H1 (cell line): Measurements from ENCODE around the gene TM2D1. TPM values are rescaled to one million over a fixed set of nuclear protein-coding genes. Genes with fewer than 3 reads are reported as not detected.

Experiments used
- CTCF ChIA-PET: fragments of 300-600 bp; sonication (Branson Sonifier 250); formaldehyde crosslinking; loops from one replicate; lab custom pipeline; 2021; ENCODE audit not compliant: partially characterized antibody; lab: Charles Lee
- POLR2A ChIA-PET: fragments of 300-600 bp; sonication (Branson Sonifier 250); formaldehyde crosslinking; loops from one replicate; lab custom pipeline; 2021; ENCODE audit warnings: inconsistent platforms; ENCODE audit not compliant: partially characterized antibody; lab: Charles Lee
- DNase-seq, 2 experiments: peaks; one replicate each; pipeline versions ENCODE4 v3.0.0 to v3.0.0-alpha.2; 2010 to 2022; ENCODE audit warnings: low spot score in 2 of 2, low read depth in 1 of 2, mixed read lengths in 1 of 2
- FAIRE-seq: peaks from 2 replicates; lab custom pipeline; 2011; peaks lifted over from hg19 to GRCh38; lab: Jason Lieb, UNC
- H2AFZ ChIP-seq: 2 replicates; pipeline ENCODE4 v1.8.1; 2012; ENCODE audit warnings: low read length, inconsistent platforms
- H2AK5ac ChIP-seq: 2 replicates; pipeline ENCODE4 v1.6.1; 2013; ENCODE audit warnings: low read depth, low read length
- H2BK120ac ChIP-seq: replicated peaks from 2 replicates; pipeline ENCODE3; 2013; ENCODE audit warnings: low read depth, low read length, inconsistent platforms
- H2BK12ac ChIP-seq: 2 replicates; pipeline ENCODE4 v1.6.1; 2013; ENCODE audit warnings: low read depth, low read length
- H2BK15ac ChIP-seq: 2 replicates; pipeline ENCODE4 v1.6.1; 2013; ENCODE audit warnings: low read length
- H2BK20ac ChIP-seq: 2 replicates; pipeline ENCODE4 v1.6.1; 2013; ENCODE audit warnings: low read length
- H2BK5ac ChIP-seq: 2 replicates; pipeline ENCODE4 v1.6.1; 2013; ENCODE audit warnings: low read depth, low read length
- H3K14ac ChIP-seq: 2 replicates; pipeline ENCODE4 v1.6.1; 2013; ENCODE audit warnings: inconsistent platforms; ENCODE audit not compliant: insufficient read length
- H3K18ac ChIP-seq: 2 replicates; pipeline ENCODE4 v1.6.1; 2013; ENCODE audit warnings: low read length; ENCODE audit errors: extremely low read depth
- H3K23ac ChIP-seq: 2 replicates; pipeline ENCODE4 v1.6.1; 2013; ENCODE audit warnings: inconsistent platforms; ENCODE audit not compliant: insufficient read length
- H3K23me2 ChIP-seq: 2 replicates; pipeline ENCODE4 v1.6.1; 2013; ENCODE audit warnings: low read depth, low read length
- H3K27ac ChIP-seq: 2 replicates; pipeline ENCODE4 v1.6.1; 2011; ENCODE audit warnings: low read depth, low read length, inconsistent platforms
- H3K27me3 ChIP-seq, 4 experiments: replicated peaks in 1 of 4; 1 replicate in 1 of 4; 2 replicates in 3 of 4; pipeline versions ENCODE4 v1.6.1 to v1.8.1; 2011 to 2013; ENCODE audit warnings: low read length in 3 of 4, mild to moderate bottlenecking in 3 of 4, inconsistent platforms in 2 of 4, mixed read lengths in 2 of 4, moderate library complexity in 1 of 4; ENCODE audit not compliant: control insufficient read depth in 3 of 4, insufficient read depth in 3 of 4; ENCODE audit errors: extremely low read depth in 1 of 4
- H3K36me3 ChIP-seq, 4 experiments: 2 replicates each; pipeline versions ENCODE4 v1.6.1 to v1.8.1; 2011 to 2013; ENCODE audit warnings: mild to moderate bottlenecking in 4 of 4, low read length in 3 of 4, moderate library complexity in 2 of 4, control low read depth in 1 of 4, inconsistent platforms in 1 of 4; ENCODE audit not compliant: insufficient read depth in 4 of 4, control insufficient read depth in 2 of 4
- H3K4ac ChIP-seq: replicated peaks from 2 replicates; pipeline ENCODE3; 2013; ENCODE audit warnings: low read length, low read depth, mixed read lengths, inconsistent platforms; ENCODE audit not compliant: insufficient read length
- H3K4me1 ChIP-seq, 4 experiments: replicated peaks in 1 of 4; 1 replicate in 1 of 4; 2 replicates in 3 of 4; pipeline versions ENCODE4 v1.6.1 to v1.8.1; 2011 to 2013; ENCODE audit warnings: low read length in 3 of 4, inconsistent platforms in 2 of 4, mixed read lengths in 1 of 4; ENCODE audit not compliant: insufficient read depth in 4 of 4, control insufficient read depth in 3 of 4
- H3K4me2 ChIP-seq, 2 experiments: 2 replicates each; pipeline versions ENCODE4 v1.6.1 to v1.8.1; 2011 to 2013; ENCODE audit warnings: low read depth in 2 of 2, low read length in 2 of 2, control low read depth in 1 of 2, inconsistent platforms in 1 of 2, mild to moderate bottlenecking in 1 of 2; ENCODE audit not compliant: insufficient read depth in 1 of 2
- H3K4me3 ChIP-seq, 4 experiments: fragments of 200-600, 300-600 bp in 1 of 4; sonication (generic), shearing (Covaris generic), sonication (Bioruptor Twin) in 1 of 4; 2 replicates each; pipeline versions ENCODE4 v1.5.1 to v1.8.1; 2011 to 2016; ENCODE audit warnings: low read length in 4 of 4, low read depth in 3 of 4, control low read depth in 2 of 4, inconsistent platforms in 2 of 4, mild to moderate bottlenecking in 2 of 4, mixed read lengths in 1 of 4, moderate library complexity in 1 of 4; ENCODE audit not compliant: insufficient read depth in 2 of 4; ENCODE audit errors: extremely low read depth in 1 of 4
- H3K56ac ChIP-seq: replicated peaks from 2 replicates; pipeline ENCODE3; 2013; ENCODE audit warnings: low read depth, mild to moderate bottlenecking, mixed read lengths, low read length, inconsistent platforms; ENCODE audit not compliant: insufficient read length
- H3K79me1 ChIP-seq: 2 replicates; pipeline ENCODE4 v1.6.1; 2013; ENCODE audit warnings: low read depth, low read length, control low read depth
- H3K79me2 ChIP-seq, 2 experiments: 2 replicates each; pipeline versions ENCODE4 v1.6.1 to v1.8.1; 2012 to 2013; ENCODE audit warnings: low read length in 2 of 2, mild to moderate bottlenecking in 2 of 2, inconsistent platforms in 1 of 2; ENCODE audit not compliant: insufficient read depth in 2 of 2, control insufficient read depth in 1 of 2
- H3K9ac ChIP-seq, 4 experiments: replicated peaks in 1 of 4; 1 replicate in 1 of 4; 2 replicates in 3 of 4; pipeline versions ENCODE4 v1.6.1 to v1.8.1; 2011 to 2013; ENCODE audit warnings: low read depth in 3 of 4, low read length in 3 of 4, control low read depth in 2 of 4, mild to moderate bottlenecking in 2 of 4, moderate library complexity in 2 of 4, inconsistent platforms in 1 of 4; ENCODE audit errors: extremely low read depth in 1 of 4
- H3K9me3 ChIP-seq, 2 experiments: 2 replicates each; pipeline versions ENCODE4 v1.6.1 to v1.8.1; 2012 to 2013; ENCODE audit warnings: mild to moderate bottlenecking in 2 of 2, moderate library complexity in 2 of 2, control low read depth in 1 of 2, inconsistent platforms in 1 of 2, low read depth in 1 of 2, low read length in 1 of 2, mixed read lengths in 1 of 2; ENCODE audit not compliant: insufficient read depth in 2 of 2
- H4K20me1 ChIP-seq, 2 experiments: replicated peaks in 1 of 2; 2 replicates each; pipeline versions ENCODE3 to v1.8.1; 2011 to 2013; ENCODE audit warnings: inconsistent platforms in 2 of 2, low read length in 2 of 2, mild to moderate bottlenecking in 1 of 2; ENCODE audit not compliant: insufficient read depth in 2 of 2, control insufficient read depth in 1 of 2
- H4K5ac ChIP-seq: 2 replicates; pipeline ENCODE4 v1.6.1; 2013; ENCODE audit warnings: low read length, low read depth, mixed read lengths, inconsistent platforms; ENCODE audit not compliant: insufficient read length
- H4K8ac ChIP-seq: 2 replicates; pipeline ENCODE4 v1.8.0; 2013; ENCODE audit warnings: mild to moderate bottlenecking, moderate library complexity, low read length, inconsistent platforms; ENCODE audit not compliant: insufficient read depth; ENCODE audit errors: extremely low read depth
- H4K91ac ChIP-seq: replicated peaks from 2 replicates; pipeline ENCODE3; 2013; ENCODE audit warnings: low read length, mixed read lengths, inconsistent platforms; ENCODE audit not compliant: insufficient read length
- ASH2L ChIP-seq: fragments of 200-600, 300-600 bp; sonication (generic); IDR thresholded peaks from one replicate; pipeline ENCODE4 v1.7.1; 2017; ENCODE audit warnings: low read length
- ATF3 ChIP-seq: IDR thresholded peaks from 2 replicates; pipeline ENCODE4 v1.6.1; 2011; ENCODE audit warnings: low read depth, mild to moderate bottlenecking, low read length; ENCODE audit not compliant: insufficient read depth
- KDM5A ChIP-seq: fragments of 200-600 bp; IDR thresholded peaks from 2 replicates; pipeline ENCODE4 v1.7.1; 2012; ENCODE audit warnings: mild to moderate bottlenecking, low read length, inconsistent platforms, mixed read lengths
- MAX ChIP-seq: IDR thresholded peaks from 2 replicates; pipeline ENCODE4 v1.6.1; 2012; ENCODE audit warnings: inconsistent platforms
- NRF1 ChIP-seq: IDR thresholded peaks from 2 replicates; pipeline ENCODE4 v1.6.1; 2011; ENCODE audit warnings: mild to moderate bottlenecking, low read depth, low read length, improper control_type of control experiment
- POLR2A ChIP-seq, 2 experiments: IDR thresholded peaks; 1 replicate in 1 of 2; 2 replicates in 1 of 2; pipeline ENCODE4 v1.6.1; 2011; ENCODE audit warnings: low read depth in 2 of 2, low read length in 2 of 2, mild to moderate bottlenecking in 2 of 2; ENCODE audit errors: control extremely low read depth in 1 of 2
- SIN3A ChIP-seq, 2 experiments: IDR thresholded peaks in 1 of 2; conservative IDR thresholded peaks in 1 of 2; 2 replicates each; pipeline ENCODE4 v1.6.1; 2011 to 2012; ENCODE audit warnings: low read length in 2 of 2, improper control_type of control experiment in 1 of 2, low read depth in 1 of 2, mild to moderate bottlenecking in 1 of 2
- SRF ChIP-seq: IDR thresholded peaks from 2 replicates; pipeline ENCODE4 v1.6.1; 2011; ENCODE audit warnings: mild to moderate bottlenecking, low read depth, low read length, moderate library complexity
- TBP ChIP-seq: IDR thresholded peaks from 2 replicates; pipeline ENCODE4 v1.6.1; 2011; ENCODE audit warnings: low read depth, low read length, improper control_type of control experiment
- YY1 ChIP-seq: IDR thresholded peaks from 2 replicates; pipeline ENCODE4 v1.6.1; 2011; ENCODE audit warnings: low read depth, mild to moderate bottlenecking, low read length
- WGBS, 2 experiments: shearing (Covaris generic) in 1 of 2; methylation state at CpG; one replicate each; pipeline versions ENCODE4 v1.1.6 to v1.1.7; 2013 to 2015; ENCODE audit warnings: low lambda C conversion rate in 2 of 2, mixed read lengths in 2 of 2, inconsistent platforms in 1 of 2, low coverage in 1 of 2, missing lambda C conversion rate in 1 of 2; ENCODE audit not compliant: insufficient replicate concordance in 2 of 2, insufficient coverage in 1 of 2, insufficient read length in 1 of 2; ENCODE audit errors: extremely low coverage in 1 of 2, missing lambda C conversion rate in 1 of 2; 5-methylcytosine and 5-hydroxymethylcytosine counted together
- polyA plus RNA-seq, 7 experiments: library from polyadenylated mRNA; depleted of rRNA in 3 of 7; stranded (reverse) in 5 of 7; unstranded in 2 of 7; fragments of >200 nt in 5 of 7; fragments of 200-250 nt in 2 of 7; gene quantifications; 1 replicate in 5 of 7; 2 replicates in 1 of 7; 4 replicates in 1 of 7; pipeline versions ENCODE4 v1.2.1 to v1.2.3, GENCODE V29; 2011 to 2013; ENCODE audit warnings: missing spikeins in 2 of 7, mixed read lengths in 2 of 7
- total RNA-seq: library from RNA; stranded (reverse); fragmentation: NEBNext Ultra II Directional; extraction: Animal tissue kit (Norgen Biotek cat#: 25700); gene quantifications from 2 replicates; pipeline ENCODE4 v1.2.1, GENCODE V29; 2021

Gene TM2D1
- total and polyA plus RNA-seq, 2 of the 8 experiments (the other 6 are each of a cell fraction or from before 2014, with no cell fraction given) = 17.7 to 20.5 TPM

- peaks cover 3% of the 10 kb centered on the region; the same call in 1 of the 2 replicates for H3K23me2 ChIP-seq
- peak within 1 kb of the TSS; percentile 73; the same call in 1 of the 2 replicates for H3K27ac ChIP-seq
- H3K79me1 ChIP-seq = peaks cover 3% of the 10 kb centered on the region; the same call in 1 of the 2 replicates
- CTCF ChIA-PET = no interaction called here
- H2BK15ac ChIP-seq = no peak within 1 kb of the TSS; the same call in 1 of the 2 replicates
- DNase-seq = peak; percentile 51 to 89
- peaks cover 0 to 5% (median 1%) of the 10 kb centered on the region in 4 experiments; a peak in 4 of 7 replicates for H3K4me1 ChIP-seq
- no peak within 1 kb of the TSS for H3K14ac ChIP-seq
- FAIRE-seq = no peak
- H3K79me2 ChIP-seq = peaks cover 14 to 37% of the 10 kb centered on the region in 2 experiments
- no peaks in the 10 kb centered on the region for H3K27me3 ChIP-seq
- no peak within 1 kb of the TSS for H2BK120ac ChIP-seq
- H2AK5ac ChIP-seq = no peak within 1 kb of the TSS
- WGBS, 2 experiments = 10% methylated on average over 19 of the region's 54 CpGs; no CpG with 5 or more reads in 1 of the 2 experiments
- H2BK5ac ChIP-seq = peak within 1 kb of the TSS; percentile 80; the same call in 1 of the 2 replicates
- H2AFZ ChIP-seq = peak within 1 kb of the TSS; percentile 85; the same call in 1 of the 2 replicates
- H3K23ac ChIP-seq = no peak within 1 kb of the TSS
- H2BK12ac ChIP-seq = no peak within 1 kb of the TSS; the same call in 1 of the 2 replicates
- peak within 1 kb of the TSS; percentile 73 to 90 (median 86) for H3K4me3 ChIP-seq
- peak within 1 kb of the TSS; percentile 55 for H4K5ac ChIP-seq
- H3K18ac ChIP-seq = peak within 1 kb of the TSS; percentile 87
- no peak within 1 kb of the TSS for H2BK20ac ChIP-seq
- H4K20me1 ChIP-seq = no peaks in the 10 kb centered on the region
- peak within 1 kb of the TSS; percentile 75 to 89 (median 84) for H3K9ac ChIP-seq
- H3K36me3 ChIP-seq = no peaks in the 10 kb centered on the region
- H4K91ac ChIP-seq = no peak within 1 kb of the TSS
- H3K9me3 ChIP-seq = no peaks in the 10 kb centered on the region
- POLR2A ChIA-PET = interaction anchor here (0.8 to 1.8 kb wide), 2 partner anchors 16 to 21 kb away, joined by 3 to 6 read pairs; partner anchors contain the start of gene TM2D1
- peak within 1 kb of the TSS; percentile 72 to 78 for H3K4me2 ChIP-seq
- no peak within 1 kb of the TSS for H3K56ac ChIP-seq
- peak within 1 kb of the TSS; percentile 81; the same call in 1 of the 2 replicates for H4K8ac ChIP-seq
- H3K4ac ChIP-seq = no peak within 1 kb of the TSS
- TF ChIP-seq ASH2L (peak; percentile 81), YY1 (0 out of 2 replicates have a peak, but pooled peaks have one; percentile 13), TBP (no peak; the same call in 1 of the 2 replicates), SIN3A (conservative IDR thresholded peaks at IDR 0.05 in 1 of 2, IDR thresholded peaks at IDR 0.05 in 1 of 2; ENCODE audit: low read depth in 1 of 2, low read length in 2 of 2) (0 out of 4 replicates have a peak, but pooled peaks of 1 of the 2 experiments have one; percentile 12), NRF1 (no peak), POLR2A (IDR thresholded peaks at IDR 0.05; ENCODE audit: control extremely low read depth in 1 of 2, low read depth in 2 of 2, low read length in 2 of 2) (peak; percentile 31 to 66), KDM5A (no peak), SRF (no peak), MAX (0 out of 2 replicates have a peak, but pooled peaks have one; percentile 12), ATF3 (no peak)
Measured at GRCh38 chr1:61741711-61742619, 17.0 kb upstream of the TM2D1 start, which contains the start of gene PATJ. TSS of gene PATJ (plus strand) at chr1:61742480. CDS start at chr1:61762893, 20,413 bp downstream.
